ENCODE results near the gene HINT2.

Gene HINT2

GRCh38 chr9:35814841-35815543, at the start of gene HINT2:
Gene HINT2 (minus strand): TSS chr9:35815042. CDS start chr9:35814979, 63 bp downstream.
- peak; percentile 99 to 100 for DNase-seq

GRCh38 chr9:35863583-35863982, 48.7 kb upstream of the HINT2 start:
- no peak for DNase-seq

- DNase-seq = no peak
Observed at GRCh38 chr9:35862328-35862727, 47.5 kb upstream of the HINT2 start.

DNA sequence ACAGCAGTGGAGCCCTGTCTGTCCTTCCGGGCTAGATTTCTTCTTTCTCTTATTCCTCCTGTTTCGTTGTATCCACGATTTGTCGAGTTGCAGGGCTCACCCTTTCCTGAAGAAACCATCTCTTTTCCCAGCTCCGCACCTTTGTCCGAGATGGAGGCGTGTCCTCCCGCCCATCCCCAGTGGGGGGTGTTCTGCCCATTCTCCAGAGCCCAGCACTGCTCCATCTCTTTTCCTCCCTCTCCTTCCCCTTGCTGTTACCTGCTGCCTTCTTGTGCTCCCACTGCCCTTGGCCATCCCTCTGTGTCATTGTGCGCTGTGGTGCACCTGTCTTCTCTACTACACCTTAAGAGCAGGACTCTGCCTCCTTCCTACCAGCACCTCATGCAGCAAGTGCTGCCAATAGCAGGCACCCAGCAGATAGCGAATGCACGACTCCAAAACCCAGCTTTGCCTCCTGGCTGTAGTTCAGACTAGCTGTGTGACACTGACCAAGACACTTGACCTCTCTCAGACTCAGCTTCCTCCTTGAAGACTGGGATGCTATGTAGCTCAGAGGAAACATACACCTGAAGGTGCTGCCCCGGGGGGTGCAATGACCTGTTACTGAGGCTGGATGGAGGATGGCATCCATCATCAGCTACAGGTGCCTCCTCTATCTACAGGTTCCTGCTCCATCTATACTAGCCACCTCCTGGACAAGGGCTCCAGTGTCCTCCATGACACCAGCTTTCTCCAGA, 46.5 kb upstream of the HINT2 start:
- no peak for DNase-seq

- no peak for DNase-seq
Observed at GRCh38 chr9:35859990-35860339, 45.1 kb upstream of the HINT2 start.

DNA sequence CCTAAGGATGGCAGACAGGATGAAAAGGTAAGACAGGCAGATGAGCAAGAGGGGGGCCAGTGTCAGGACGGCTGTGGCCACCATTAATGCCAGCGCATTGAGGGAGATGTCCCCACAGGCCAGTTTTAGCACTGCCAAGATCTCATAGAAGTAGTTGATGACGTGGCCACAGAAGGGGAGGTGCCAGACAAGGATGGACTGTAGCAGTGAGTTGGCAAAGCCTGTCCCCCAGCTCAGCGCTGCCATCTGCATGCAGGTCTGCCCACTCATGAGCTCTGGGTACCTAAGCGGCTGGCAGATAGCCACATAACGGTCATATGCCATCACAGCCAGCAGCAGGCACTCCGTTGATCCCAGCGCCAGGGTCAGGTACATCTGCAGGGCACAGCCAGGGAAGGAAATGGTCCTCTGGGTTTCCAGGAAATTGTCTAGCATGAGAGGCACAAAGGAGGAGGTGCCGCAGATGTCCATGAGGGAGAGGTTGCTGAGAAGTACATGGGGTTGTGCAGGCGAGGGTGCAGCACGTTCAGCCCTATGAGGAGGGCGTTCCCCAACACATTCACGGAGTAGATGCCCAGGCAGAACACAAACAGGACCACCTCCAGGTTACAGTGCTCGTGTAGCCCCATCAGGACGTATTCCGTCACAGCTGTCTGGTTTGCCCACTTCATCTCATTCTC, 44.6 kb upstream of the HINT2 start:
- no peak for DNase-seq

DNA sequence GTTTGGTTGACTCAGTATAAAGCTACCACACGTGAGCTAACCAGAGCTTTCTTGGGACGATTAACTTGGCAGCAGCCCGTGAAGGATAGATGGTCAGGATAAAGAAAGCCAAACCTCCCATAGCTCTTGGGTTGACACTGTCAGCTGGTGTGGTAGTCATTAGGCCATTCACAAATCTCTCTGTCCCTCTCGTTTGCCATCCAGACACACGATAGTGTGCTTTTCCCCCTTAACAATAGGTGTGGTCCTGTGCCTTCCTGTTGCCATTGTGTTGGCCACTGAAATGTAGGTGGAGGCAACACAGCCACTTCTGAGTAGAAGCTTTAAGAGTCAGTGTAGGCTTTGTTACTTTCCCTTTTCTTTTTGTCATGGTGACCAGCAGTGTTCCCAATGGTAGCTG, 43.6 kb upstream of the HINT2 start:
- DNase-seq = no peak

DNA sequence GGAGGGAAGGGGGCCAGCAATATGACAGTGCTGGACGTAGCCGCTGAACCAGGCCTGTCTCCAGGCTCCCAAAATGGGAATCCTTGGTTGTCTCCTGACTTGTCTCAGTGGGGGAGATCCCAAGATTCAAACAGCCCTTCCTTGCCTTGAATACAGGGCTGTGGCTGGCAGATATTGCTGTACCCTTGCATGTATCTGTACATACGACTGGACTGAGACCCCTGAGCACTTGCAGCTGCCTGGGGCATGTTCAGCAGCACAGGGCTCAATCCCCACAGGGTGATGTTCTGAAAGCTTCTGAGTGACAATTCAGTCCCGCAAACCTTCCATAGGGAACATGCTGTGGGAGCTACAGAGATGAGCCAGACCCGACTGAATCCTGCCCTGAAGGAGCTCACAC, 42.0 kb upstream of the HINT2 start:
- no peak for DNase-seq

GRCh38 chr9:35856206-35856605, 41.4 kb upstream of the HINT2 start:
- DNase-seq = no peak

DNA sequence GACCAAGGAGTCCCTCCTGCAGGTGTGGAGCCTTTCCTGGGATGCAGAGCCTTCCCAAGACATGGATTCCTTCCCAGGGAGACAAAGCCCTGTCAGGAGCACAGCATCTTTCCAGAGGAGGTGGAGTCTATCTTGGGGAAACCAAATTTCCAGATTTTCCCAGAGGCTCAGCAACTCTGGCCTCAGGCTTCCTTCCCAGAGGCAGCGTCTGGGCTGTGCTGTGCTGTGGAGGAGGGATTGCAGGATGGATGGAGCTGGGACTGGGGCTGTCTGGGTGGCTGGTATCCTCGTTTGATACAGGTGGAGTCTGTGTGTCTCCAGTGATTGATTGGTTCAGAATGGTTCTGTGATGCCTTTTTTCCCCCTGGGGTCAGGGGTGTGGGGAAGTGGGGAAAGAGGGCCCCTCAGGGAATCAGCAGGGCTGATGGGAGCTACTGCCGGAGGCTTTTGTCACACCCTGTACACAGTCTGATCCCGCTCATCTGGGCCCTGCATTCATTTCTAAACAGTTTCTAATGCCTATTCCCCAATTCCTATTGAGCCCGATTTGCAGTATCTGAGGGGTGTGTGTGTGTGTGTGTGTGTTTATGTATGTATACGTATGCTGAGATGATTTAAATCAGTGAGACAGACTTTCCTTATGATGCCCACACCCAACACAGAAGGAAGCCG, 39.4 kb upstream of the HINT2 start:
- DNase-seq = no peak

GRCh38 chr9:35852876-35853865, 38.3 kb upstream of the HINT2 start:
- DNase-seq = no peak

DNA sequence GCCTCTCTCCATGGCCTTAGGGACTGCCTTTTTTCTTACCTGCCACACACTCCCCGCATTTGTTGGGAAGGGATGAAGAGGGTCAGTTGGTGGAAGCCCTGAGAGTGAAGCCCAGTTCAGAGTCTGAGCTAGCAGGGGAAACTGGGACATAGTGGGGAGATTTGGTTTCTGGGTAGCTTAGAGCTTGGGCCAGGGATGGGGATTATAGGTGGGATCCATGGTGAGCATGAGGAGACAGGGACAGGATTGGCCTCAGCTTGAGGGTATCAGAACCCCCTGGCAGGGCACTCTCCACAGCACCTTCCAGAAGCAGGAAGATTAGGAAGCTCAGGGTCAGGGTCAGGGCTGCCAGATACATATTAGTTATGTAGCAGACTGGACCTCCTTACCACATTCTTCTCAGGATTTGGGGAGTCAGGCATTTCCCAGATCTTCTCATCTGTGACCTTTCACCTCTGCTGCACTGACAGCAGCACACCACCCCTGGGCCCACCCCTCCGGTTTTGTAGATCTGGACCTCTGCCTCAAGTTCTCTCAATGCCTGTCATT, 37.5 kb upstream of the HINT2 start:
- DNase-seq = no peak

GRCh38 chr9:35847792-35848572, 33.1 kb upstream of the HINT2 start:
- no peak for DNase-seq

- no peak for DNase-seq
Observed at GRCh38 chr9:35845824-35846771, 31.3 kb upstream of the HINT2 start.

DNA sequence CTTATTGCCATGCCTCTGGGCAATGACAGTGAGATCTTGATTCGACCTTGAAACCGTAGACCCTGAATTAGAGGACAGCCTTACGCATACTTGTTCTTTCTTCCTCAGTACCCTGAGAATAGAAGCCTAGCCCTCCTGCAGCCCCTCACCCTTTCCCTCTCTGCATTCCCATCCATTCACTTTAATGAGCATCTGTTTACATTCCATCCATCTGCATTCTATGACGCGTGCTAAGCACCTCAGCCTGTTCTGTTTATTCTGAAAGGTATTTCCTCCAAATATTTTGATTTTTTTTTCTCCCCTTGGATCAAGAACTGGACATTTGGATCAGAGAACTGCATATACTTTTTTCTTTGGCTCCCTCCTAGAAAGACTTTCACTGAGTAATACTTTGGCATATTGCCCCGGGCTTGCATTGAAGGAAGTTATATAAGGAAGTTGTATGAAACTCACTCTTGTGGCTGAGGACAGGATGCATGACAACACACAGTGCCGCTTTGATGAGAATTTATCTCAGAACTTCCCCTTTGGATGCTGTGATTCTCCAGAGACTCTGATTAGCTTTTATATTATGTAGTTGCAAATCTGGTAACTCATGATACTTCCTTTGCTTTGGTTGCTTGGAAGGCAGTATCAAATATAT, 29.9 kb upstream of the HINT2 start:
- DNase-seq = no peak

GRCh38 chr9:35842795-35843194, 28.0 kb upstream of the HINT2 start:
- DNase-seq = no peak

DNA sequence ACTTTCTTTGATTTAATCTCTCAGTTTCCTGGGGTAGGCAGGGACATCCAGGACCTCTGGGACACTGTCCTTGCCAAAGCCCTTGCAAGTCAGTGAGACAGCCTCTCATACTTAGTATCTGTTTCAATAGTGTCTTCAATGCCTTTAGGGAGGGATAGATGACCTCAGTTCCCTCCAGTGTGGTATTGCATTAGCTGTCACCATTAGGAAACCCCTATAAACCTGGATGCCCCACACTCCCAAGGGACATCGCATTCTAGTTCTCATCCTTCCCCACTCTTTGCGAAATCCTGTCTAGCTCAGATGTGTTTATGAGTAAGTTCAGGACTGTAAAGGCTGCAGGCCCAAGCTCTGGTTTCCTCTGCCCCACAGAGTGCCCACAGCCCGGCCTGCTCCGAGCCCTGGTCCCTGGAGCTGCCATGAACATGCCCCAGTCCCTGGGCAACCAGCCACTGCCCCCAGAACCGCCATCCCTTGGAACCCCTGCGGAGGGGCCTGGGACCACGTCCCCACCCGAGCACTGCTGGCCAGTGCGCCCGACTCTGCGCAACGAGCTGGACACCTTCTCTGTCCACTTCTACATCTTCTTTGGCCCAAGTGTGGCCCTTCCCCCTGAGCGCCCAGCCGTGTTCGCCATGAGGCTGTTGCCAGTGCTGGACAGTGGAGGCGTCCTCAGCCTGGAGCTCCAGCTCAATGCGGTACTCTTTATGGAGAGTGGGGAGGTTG, 27.3 kb upstream of the HINT2 start:
- DNase-seq = no peak

DNA sequence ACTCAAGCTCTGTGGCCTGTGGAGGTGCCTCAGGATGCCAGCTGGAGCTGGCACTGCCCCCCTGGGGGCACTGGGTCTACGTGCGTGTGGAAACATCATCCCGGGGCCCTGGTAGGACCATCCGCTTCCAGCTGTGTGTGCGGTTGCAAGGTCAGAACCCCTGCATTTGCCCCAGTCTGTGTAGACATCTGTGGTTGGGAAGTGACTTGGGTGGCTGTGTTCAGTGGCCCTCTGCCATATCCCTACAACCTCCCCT, 26.7 kb upstream of the HINT2 start:
- no peak for DNase-seq

Data from NCI-H526 (cell line).